Astrocyte of the spinal cord (primary cell): ENCODE measurements around the gene ZNF619.

Source experiments
- DNase-seq: peaks from one replicate; pipeline ENCODE4 v3.0.0; 2011; ENCODE audit warnings: low read depth, low spot score
- H3K4me3 ChIP-seq: 2 replicates; pipeline ENCODE4 v1.5.1; 2011; ENCODE audit warnings: low read depth, mild to moderate bottlenecking, low read length, moderate library complexity
- CTCF ChIP-seq: IDR thresholded peaks from 2 replicates; pipeline ENCODE4 v1.5.1; 2012; ENCODE audit warnings: low read depth, mild to moderate bottlenecking, low read length, inconsistent platforms
- in situ Hi-C: cut with HindIII; loops from 2 replicates; pipeline ENCODE4 v1.10.0; 2017; ENCODE audit warnings: low sequenced_read_pairs

Gene ZNF619

GRCh38 chr3:40534283-40534682 lies 57.4 kb downstream of the ZNF619 start:
- in situ Hi-C loops, result no loop called here
- no peak overlapping the region for H3K4me3 ChIP-seq
- no peak for DNase-seq
- no peak for TF ChIP-seq CTCF
